ENCODE results near the gene VIPR1.

- TF ChIP-seq EZH2 (IDR thresholded peaks at IDR 0.05; ENCODE audit: insufficient read depth, poor library complexity, severe bottlenecking) (no peak), EZH2phosphoT487 (IDR thresholded peaks at IDR 0.05; ENCODE audit: insufficient read depth, low read depth) (no peak)
Measured at GRCh38 chr3:42459151-42459550, 43.3 kb upstream of the VIPR1 start.

Measured in GM23248 (cell line).